Mucosa of descending colon (tissue), 3 donors: ENCODE results near the gene SFXN1. TPM values are rescaled to one million over a fixed set of nuclear protein-coding genes. Genes with fewer than 3 reads are reported as not detected.

ENCODE experiments used
- ATAC-seq: fragments of 200-7000 bp; cut with Tn5 transposase; one replicate; pipeline ENCODE4 v1.9.1; 2020; ENCODE audit warnings: mild to moderate bottlenecking, moderate library complexity
- DNase-seq, 3 donors: peaks; one replicate each; pipeline ENCODE4 v3.0.0-alpha.2; 2020
- H3K36me3 ChIP-seq: fragments of 200-600 bp; one replicate; pipeline ENCODE4 v1.8.0; 2021; ENCODE audit warnings: low read depth, mild to moderate bottlenecking
- H3K4me1 ChIP-seq: fragments of 200-600 bp; one replicate; pipeline ENCODE4 v1.8.0; 2021; ENCODE audit warnings: low read depth, mild to moderate bottlenecking
- H3K4me3 ChIP-seq: fragments of 200-600 bp; one replicate; pipeline ENCODE4 v1.8.0; 2021; ENCODE audit warnings: mild to moderate bottlenecking
- H3K9me3 ChIP-seq: fragments of 200-600 bp; one replicate; pipeline ENCODE4 v1.8.0; 2021; ENCODE audit warnings: mild to moderate bottlenecking
- CTCF ChIP-seq: fragments of 200-600 bp; IDR thresholded peaks from one replicate; pipeline ENCODE4 v1.8.0; 2022; ENCODE audit warnings: antibody characterized with exemption, mild to moderate bottlenecking
- intact Hi-C, 2 donors: fragments of 100-400 bp; cut with DNase I in 1 of 2; cut with micrococcal nuclease in 1 of 2; formaldehyde crosslinking; loops; one replicate each; pipeline versions ENCODE4 v1.11.0 to v1.11.1; 2022; cut with DNase I, micrococcal nuclease
- total RNA-seq, 3 donors: library from RNA; stranded (reverse); fragmentation: NEBNext Ultra II Directional in 2 of 3; extraction: Animal tissue kit (Norgen Biotek cat#: 25700) in 2 of 3; gene quantifications; one replicate each; pipeline versions ENCODE4 v1.2.1 to v1.2.4, GENCODE V29; 2021 to 2023
- donor health status: DM: no; HTN: no; CAD: no; lungs with moderate emphysema.
- donor health status: DM: no; HTN: no; CAD: no.
- donor health status: DM: no; HTN: yes; CAD: no.

Gene SFXN1
- total RNA-seq, 3 donors from 2014 or later = 56.8 to 122 (median 92.5) TPM

- Histone ChIP-seq H3K4me3 (no peak overlapping the region), H3K36me3 (no peaks in the 10 kb centered on the region), H3K9me3 (no peaks in the 10 kb centered on the region), H3K4me1 (no peaks in the 10 kb centered on the region)
- DNase-seq (no peak), ATAC-seq (no peak)
- TF ChIP-seq CTCF = no peak
- intact Hi-C loops = no loop called here
These were observed 62.9 kb downstream of the SFXN1 start for GRCh38 chr5:175541264-175541663.

- Histone ChIP-seq H3K4me3 (no peak overlapping the region), H3K9me3 (no peaks in the 10 kb centered on the region), H3K36me3 (no peaks in the 10 kb centered on the region), H3K4me1 (no peaks in the 10 kb centered on the region)
- no peak for TF ChIP-seq CTCF
- intact Hi-C loops = no loop called here
- DNase-seq = no peak
- ATAC-seq = no peak
These were observed 64.0 kb downstream of the SFXN1 start for GRCh38 chr5:175542232-175542965.

GRCh38 chr5:175542966-175543235 is 64.5 kb downstream of the SFXN1 start:
- no peak for ATAC-seq
- Histone ChIP-seq H3K4me3 (no peak overlapping the region), H3K9me3 (no peaks in the 10 kb centered on the region), H3K4me1 (no peaks in the 10 kb centered on the region), H3K36me3 (no peaks in the 10 kb centered on the region)
- no peak for TF ChIP-seq CTCF
- intact Hi-C loops = no loop called here
- DNase-seq = no peak

- ATAC-seq = no peak
- no peak for TF ChIP-seq CTCF
- Histone ChIP-seq H3K4me1 (no peaks in the 10 kb centered on the region), H3K4me3 (no peak overlapping the region), H3K9me3 (no peaks in the 10 kb centered on the region), H3K36me3 (no peaks in the 10 kb centered on the region)
- intact Hi-C loops = no loop called here
- no peak for DNase-seq
These were observed 65.8 kb downstream of the SFXN1 start for GRCh38 chr5:175544108-175544511.

- Histone ChIP-seq H3K36me3 (no peaks in the 10 kb centered on the region), H3K4me3 (no peak overlapping the region), H3K9me3 (no peaks in the 10 kb centered on the region), H3K4me1 (no peaks in the 10 kb centered on the region)
- intact Hi-C loops = no loop called here
- no peak for ATAC-seq
- DNase-seq = no peak
- TF ChIP-seq CTCF = no peak
These were observed 66.2 kb downstream of the SFXN1 start for GRCh38 chr5:175544586-175544985.

- Histone ChIP-seq H3K4me1 (no peaks in the 10 kb centered on the region), H3K36me3 (no peaks in the 10 kb centered on the region)
These were observed 69.5 kb downstream of the SFXN1 start for GRCh38 chr5:175547842-175548241.

More at GRCh38 chr5:175547842-175548241, 69.5 kb downstream of the SFXN1 start:
- Histone ChIP-seq H3K9me3 (no peaks in the 10 kb centered on the region), H3K4me3 (no peak overlapping the region)
- intact Hi-C loops = no loop called here
- DNase-seq (no peak), ATAC-seq (no peak)
- no peak for TF ChIP-seq CTCF
